Psoas muscle (tissue), 8 donors: ENCODE data around the gene PODN. TPM values are rescaled to one million over a fixed set of nuclear protein-coding genes. Genes with fewer than 3 reads are reported as not detected.

Source experiments
- ATAC-seq, 4 donors: fragments of 200-7000 bp; cut with Tn5 transposase; one replicate each; pipeline ENCODE4 v1.9.1; 2020; ENCODE audit warnings: moderate library complexity in 3 of 4, mild to moderate bottlenecking in 2 of 4
- DNase-seq, 2 donors: peaks; one replicate each; pipeline ENCODE4 v3.0.0-alpha.2; 2020
- H3K27ac ChIP-seq: fragments of 200-600 bp; one replicate; pipeline ENCODE4 v1.8.0; 2022
- H3K27me3 ChIP-seq, 3 donors: fragments of 200-600 bp in 1 of 3; one replicate each; pipeline versions ENCODE4 v1.6.1 to v1.8.0; 2013 to 2022; ENCODE audit warnings: low read length in 2 of 3, mild to moderate bottlenecking in 2 of 3, moderate library complexity in 1 of 3; ENCODE audit not compliant: insufficient read depth in 3 of 3
- H3K36me3 ChIP-seq, 2 donors: fragments of 200-600 bp in 1 of 2; one replicate each; pipeline versions ENCODE4 v1.6.1 to v1.8.0; 2013 to 2022; ENCODE audit warnings: low read depth in 1 of 2, mild to moderate bottlenecking in 1 of 2, moderate library complexity in 1 of 2; ENCODE audit not compliant: insufficient read depth in 1 of 2
- H3K4me1 ChIP-seq: fragments of 200-600 bp; one replicate; pipeline ENCODE4 v1.8.0; 2022
- H3K4me3 ChIP-seq: fragments of 200-600 bp; one replicate; pipeline ENCODE4 v1.8.0; 2022; ENCODE audit warnings: mild to moderate bottlenecking
- H3K9me3 ChIP-seq: fragments of 200-600 bp; one replicate; pipeline ENCODE4 v1.8.0; 2022
- CTCF ChIP-seq: fragments of 200-600 bp; IDR thresholded peaks from one replicate; pipeline ENCODE4 v1.8.0; 2022; ENCODE audit warnings: antibody characterized with exemption
- WGBS, 3 donors: extraction: QIAGEN DNeasy Blood & Tissue Kit; methylation state at CpG; one replicate each; pipeline versions ENCODE4 v1.1.6 to v1.1.7; 2013; 5-methylcytosine and 5-hydroxymethylcytosine counted together
- intact Hi-C, 2 donors: fragments of 100-400 bp; cut with DNase I; formaldehyde crosslinking; loops; one replicate each; pipeline versions ENCODE4 v1.11.0 to v1.14.2; 2022
- polyA plus RNA-seq, 3 donors: library from polyadenylated mRNA; stranded (reverse); fragments of 200-250 nt; gene quantifications; one replicate each; pipeline ENCODE4 v1.2.3, GENCODE V29; 2013
- total RNA-seq, 4 donors: library from RNA; stranded (reverse); fragmentation: NEBNext Ultra II Directional in 2 of 4; extraction: Animal tissue kit (Norgen Biotek cat#: 25700) in 2 of 4; gene quantifications; one replicate each; pipeline versions ENCODE4 v1.2.1 to v1.2.4, GENCODE V29; 2021 to 2023
- donor health status: healthy with polysubstance abuse.
- donor health status: DM: no; HTN: no; CAD: no; lungs with moderate emphysema.
- donor health status: Bipolar disorder and iron deficiency.
- donor health status: healthy.
- donor health status: DM: yes; HTN: yes; CAD: no.
- donor health status: DM: no; HTN: no; CAD: no.
- donor health status: DM: no; HTN: no; CAD: no.
- donor health status: DM: yes; HTN: yes; CAD: no.

The PODN gene
- total and polyA plus RNA-seq, 7 donors = 3.0 to 27.1 (median 7.2) TPM

GRCh38 chr1:53020588-53020987, 41.4 kb upstream of the PODN start:
- TF ChIP-seq CTCF = no peak
- Histone ChIP-seq H3K4me1 (peaks cover 14% of the 10 kb centered on the region), H3K4me3 (no peak overlapping the region), H3K27ac (no peak overlapping the region), H3K27me3 (no peaks in the 10 kb centered on the region), H3K36me3 (peaks cover 0 to 21% of the 10 kb centered on the region in 2 donors), H3K9me3 (no peaks in the 10 kb centered on the region)
- WGBS, 3 donors = 72 to 96% (median 93%) methylated on average over 5 of the region's 5 CpGs
- no peak for DNase-seq
- ATAC-seq = no peak
- intact Hi-C loops = no loop called here

GRCh38 chr1:53022179-53022578, 39.8 kb upstream of the PODN start:
- DNase-seq = no peak
- H3K4me1 ChIP-seq = no peaks in the 10 kb centered on the region
- 84 to 89% (median 89%) methylated on average over 1 of the region's 1 CpG for WGBS, 3 donors
- no peaks in the 10 kb centered on the region for H3K27me3 ChIP-seq
- ATAC-seq = no peak
- H3K27ac ChIP-seq = no peak overlapping the region
- peaks cover 0 to 18% of the 10 kb centered on the region in 2 donors for H3K36me3 ChIP-seq
- TF ChIP-seq CTCF = no peak
- H3K4me3 ChIP-seq = no peak overlapping the region
- H3K9me3 ChIP-seq = no peaks in the 10 kb centered on the region
- intact Hi-C loops = no loop called here

GRCh38 chr1:53023546-53023945, 38.5 kb upstream of the PODN start:
- DNase-seq (no peak), ATAC-seq (no peak)
- WGBS, 3 donors = 71 to 76% (median 75%) methylated on average over 3 of the region's 3 CpGs
- no peak for TF ChIP-seq CTCF
- Histone ChIP-seq H3K9me3 (no peaks in the 10 kb centered on the region), H3K4me3 (no peak overlapping the region), H3K36me3 (peaks cover 0 to 12% of the 10 kb centered on the region in 2 donors), H3K4me1 (no peaks in the 10 kb centered on the region), H3K27ac (no peak overlapping the region), H3K27me3 (no peaks in the 10 kb centered on the region)
- intact Hi-C loops = no loop called here

- ATAC-seq (no peak), DNase-seq (no peak)
- no peak for TF ChIP-seq CTCF
- Histone ChIP-seq H3K27ac (no peak overlapping the region), H3K4me3 (no peak overlapping the region), H3K27me3 (no peaks in the 10 kb centered on the region), H3K9me3 (no peaks in the 10 kb centered on the region), H3K36me3 (peaks cover 0 to 13% of the 10 kb centered on the region in 2 donors), H3K4me1 (no peaks in the 10 kb centered on the region)
- intact Hi-C loops = no loop called here
Measured at GRCh38 chr1:53024117-53024516, 37.9 kb upstream of the PODN start.

GRCh38 chr1:53025034-53025768, 36.8 kb upstream of the PODN start:
- Histone ChIP-seq H3K4me3 (no peak overlapping the region), H3K36me3 (peaks cover 0 to 24% of the 10 kb centered on the region in 2 donors), H3K27me3 (no peaks in the 10 kb centered on the region), H3K9me3 (no peaks in the 10 kb centered on the region), H3K4me1 (no peaks in the 10 kb centered on the region), H3K27ac (peak overlapping the region; percentile 40)
- no peak for TF ChIP-seq CTCF
- 22 to 38% (median 23%) methylated on average over 2 of the region's 2 CpGs for WGBS, 3 donors
- DNase-seq (peak; percentile 59 to 63), ATAC-seq (peak; percentile 71 to 95 (median 92))
- intact Hi-C loops = no loop called here
